Adrenal gland (tissue), 5 donors: ENCODE measurements around the gene SLC17A7.
"Not testable (repeated sequence)": the region's sequence is repeated elsewhere in the genome, so short reads cannot be mapped to it uniquely, and the experiment has no call there.

Experiments
- CTCF ChIP-seq, 6 experiments: fragments of 450-650 bp in 4 of 6; fragments of 200-600 bp in 2 of 6; sonication (generic) in 1 of 6; IDR thresholded peaks; 1 replicate in 5 of 6; 2 replicates in 1 of 6; pipeline versions ENCODE4 v1.5.1 to v1.8.0; 2016 to 2021; ENCODE audit warnings: antibody characterized with exemption in 6 of 6, mild to moderate bottlenecking in 2 of 6, moderate library complexity in 1 of 6
- POLR2A ChIP-seq, 2 donors: fragments of 450-650 bp; IDR thresholded peaks; one replicate each; pipeline ENCODE4 v1.6.1; 2017; ENCODE audit warnings: antibody characterized with exemption in 2 of 2, mild to moderate bottlenecking in 2 of 2, moderate library complexity in 1 of 2
- donor health status: DM: no; HTN: no; CAD: no.

- TF ChIP-seq CTCF, POLR2A (IDR thresholded peaks at IDR 0.05): not testable (repeated sequence)
Measured at GRCh38 chr19:49461130-49461529, 19.8 kb upstream of the SLC17A7 start.
